Activated gamma-delta T cell (primary cell): Measurements from ENCODE around the gene AMY2B.
"Not testable (repeated sequence)": the region's sequence is repeated elsewhere in the genome, so short reads cannot be mapped to it uniquely, and the experiment has no call there.

ENCODE experiments used
- DNase-seq: peaks from one replicate; lab custom pipeline; 2025; lab: John Stamatoyannopoulos, UW

The AMY2B gene

DNA sequence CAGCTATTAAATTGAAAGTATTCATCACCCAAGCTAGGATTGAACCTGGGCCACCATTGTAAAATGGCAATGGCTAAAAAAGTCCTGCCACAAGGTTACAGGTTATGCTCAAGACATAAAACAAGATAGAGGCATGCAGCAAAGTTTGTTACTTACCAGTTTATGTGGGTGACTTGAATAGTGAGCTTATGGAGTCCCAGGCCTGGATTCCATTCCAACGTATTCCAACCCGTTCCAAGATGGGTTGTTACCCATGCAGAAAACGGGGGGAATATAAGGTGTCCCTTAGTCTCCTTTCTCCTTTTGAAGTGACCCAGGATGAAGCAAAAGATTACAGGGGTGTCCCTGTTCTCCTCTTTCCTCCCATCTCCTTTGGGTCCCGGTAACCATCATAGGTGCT is 56.0 kb downstream of the AMY2B start:
- DNase-seq = not testable (repeated sequence)
